Measurements from ENCODE around the gene MYOM3. TPM values are rescaled to one million over a fixed set of nuclear protein-coding genes. Genes with fewer than 3 reads are reported as not detected.

MYOM3 gene
- total RNA-seq: 440 TPM

- peak; percentile 87 for DNase-seq
Observed at GRCh38 chr1:24111996-24112779, at the start of gene MYOM3. TSS of gene MYOM3 (minus strand) at chr1:24112135. CDS start at chr1:24108636, 3,499 bp downstream.

DNA sequence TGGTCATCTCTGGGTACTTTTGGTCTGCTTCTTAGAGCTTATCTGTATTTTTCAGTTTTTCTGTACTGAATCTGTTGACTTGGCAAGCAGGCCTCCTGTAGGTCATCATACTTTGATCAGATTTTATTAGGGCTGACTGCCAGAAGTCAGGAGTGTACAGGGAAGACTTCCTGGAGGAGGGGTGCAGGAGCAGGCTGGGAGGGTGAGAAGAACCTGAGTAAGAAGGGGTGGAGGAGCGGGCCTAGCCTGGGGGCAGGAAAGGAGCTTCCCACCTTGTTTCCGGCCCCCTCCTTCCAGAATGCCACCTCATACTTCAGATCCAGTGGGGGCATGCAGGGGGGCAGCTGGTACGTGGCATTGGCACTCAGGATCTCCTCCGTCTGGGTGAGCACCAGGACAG lies 49.3 kb upstream of the MYOM3 start:
- no peak for DNase-seq

DNA sequence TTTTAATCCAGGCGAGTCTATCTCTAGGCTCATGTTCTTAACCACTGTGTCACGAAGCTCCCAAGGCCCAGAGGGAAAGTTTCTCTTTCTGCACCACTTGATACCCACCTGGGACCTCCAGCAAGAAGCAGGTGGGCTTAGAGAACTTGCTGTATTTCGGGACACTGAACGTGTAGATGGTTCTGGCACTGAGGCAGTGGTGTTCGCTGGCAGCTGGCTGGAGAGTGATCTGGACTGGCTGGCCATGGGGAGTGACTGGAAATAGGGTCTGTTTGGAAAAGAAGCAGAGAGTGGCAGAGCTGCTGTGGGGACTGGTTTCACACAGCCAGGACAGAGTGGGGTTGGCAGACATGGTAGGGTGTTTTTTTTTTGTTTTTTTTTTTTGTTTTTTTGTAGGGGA lies 47.4 kb upstream of the MYOM3 start:
- DNase-seq: no peak

GRCh38 chr1:24157918-24158481 lies 46.1 kb upstream of the MYOM3 start:
- DNase-seq: no peak

DNA sequence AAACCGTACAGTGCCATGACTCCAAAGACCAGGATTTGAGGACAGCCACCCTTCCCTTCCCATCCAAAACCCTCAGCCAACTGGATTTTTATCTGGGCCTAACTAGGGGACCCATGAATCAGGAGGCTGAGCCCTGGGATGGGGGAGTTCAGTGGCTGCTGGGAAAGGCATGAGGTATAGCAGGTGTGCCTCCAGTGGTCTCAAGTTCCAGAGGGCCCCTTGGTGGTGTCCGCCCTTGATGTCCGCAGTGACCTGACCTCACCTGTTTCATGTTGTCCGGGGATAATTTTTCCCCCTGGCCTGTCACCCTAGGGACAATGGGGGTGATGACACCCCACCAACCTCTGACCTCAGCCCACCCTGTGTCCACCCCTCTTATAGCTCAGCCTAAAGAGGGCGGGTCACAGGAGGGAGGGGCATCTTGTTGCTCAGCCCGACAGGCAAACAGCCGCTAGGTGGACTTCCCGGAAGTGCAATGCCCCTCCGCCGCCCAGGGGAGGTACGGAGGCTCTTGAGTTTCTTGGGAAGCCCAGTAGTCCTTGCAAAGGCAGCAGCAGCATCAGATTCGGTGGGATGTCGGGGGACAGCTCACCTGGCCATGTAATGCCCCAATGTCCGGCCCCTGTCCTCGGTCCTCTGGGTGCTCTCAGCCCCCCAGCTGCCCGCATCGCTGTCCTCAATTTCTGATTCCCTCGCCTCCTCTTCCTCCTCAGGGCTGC lies 44.8 kb upstream of the MYOM3 start:
- no peak for DNase-seq

GRCh38 chr1:24155011-24155782 lies 43.3 kb upstream of the MYOM3 start:
- DNase-seq: no peak

DNA sequence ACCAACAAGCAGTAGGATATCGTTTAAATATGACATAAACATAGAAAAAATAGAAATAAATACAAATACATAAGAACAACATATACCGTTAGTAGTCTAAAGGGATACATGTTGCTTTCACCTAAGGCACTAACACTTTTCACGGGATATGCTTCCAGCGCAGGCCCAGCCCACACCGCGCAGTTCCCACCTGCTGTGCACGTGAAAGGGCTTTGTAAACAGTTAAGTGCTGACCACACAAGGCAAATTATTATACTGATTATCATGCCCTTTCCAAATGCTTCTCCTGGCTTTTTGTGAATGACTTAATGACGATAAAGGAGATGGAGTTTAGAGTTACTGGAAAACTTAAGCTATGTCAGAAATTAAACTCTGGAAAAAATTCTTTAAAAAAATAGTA lies 42.3 kb upstream of the MYOM3 start:
- DNase-seq: no peak

- DNase-seq: no peak
Observed at GRCh38 chr1:24152631-24153494, 40.9 kb upstream of the MYOM3 start.

- DNase-seq: peak; percentile 56
Observed at GRCh38 chr1:24151175-24151533, 39.2 kb upstream of the MYOM3 start.

- DNase-seq: peak; percentile 92
Observed at GRCh38 chr1:24150234-24151174, 38.6 kb upstream of the MYOM3 start.

DNA sequence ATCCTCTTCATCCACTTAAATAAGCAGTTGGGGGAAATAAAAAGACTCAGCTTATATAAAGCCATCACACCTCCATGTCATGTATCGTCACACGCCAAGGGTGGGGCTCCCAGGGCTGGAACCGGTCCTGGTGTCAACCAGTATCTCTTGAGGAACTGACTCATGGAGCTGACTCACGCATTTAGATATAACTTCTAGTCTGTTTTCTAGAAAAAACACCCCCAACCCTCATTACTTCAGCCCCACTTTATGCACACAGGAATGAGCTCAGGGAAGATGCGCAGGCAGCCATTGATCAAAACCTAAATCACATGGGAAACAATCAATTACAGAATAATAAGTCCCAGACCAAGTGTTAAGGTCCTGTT lies 37.9 kb upstream of the MYOM3 start:
- DNase-seq: no peak

GRCh38 chr1:24147816-24148215 lies 35.9 kb upstream of the MYOM3 start:
- no peak for DNase-seq

DNA sequence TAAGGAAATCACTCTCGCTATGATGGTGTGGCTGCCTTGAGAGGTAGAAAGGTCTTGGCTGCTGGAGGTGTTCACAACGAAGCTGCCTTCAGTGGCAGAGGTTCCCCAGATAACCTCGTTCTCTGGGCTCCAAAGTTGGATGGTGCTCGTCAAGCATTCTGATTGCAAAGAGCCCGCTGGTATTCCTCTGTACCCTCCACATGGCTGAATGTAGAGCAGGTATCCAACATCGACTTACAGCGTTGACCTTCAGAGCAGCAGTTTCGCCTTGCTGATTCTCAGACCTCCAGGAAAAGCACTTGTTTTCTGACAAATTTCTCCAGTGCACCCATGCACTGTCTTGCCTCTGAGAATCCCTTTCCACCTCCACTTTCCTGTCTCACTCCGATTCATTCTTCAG lies 35.3 kb upstream of the MYOM3 start:
- DNase-seq: no peak

DNA sequence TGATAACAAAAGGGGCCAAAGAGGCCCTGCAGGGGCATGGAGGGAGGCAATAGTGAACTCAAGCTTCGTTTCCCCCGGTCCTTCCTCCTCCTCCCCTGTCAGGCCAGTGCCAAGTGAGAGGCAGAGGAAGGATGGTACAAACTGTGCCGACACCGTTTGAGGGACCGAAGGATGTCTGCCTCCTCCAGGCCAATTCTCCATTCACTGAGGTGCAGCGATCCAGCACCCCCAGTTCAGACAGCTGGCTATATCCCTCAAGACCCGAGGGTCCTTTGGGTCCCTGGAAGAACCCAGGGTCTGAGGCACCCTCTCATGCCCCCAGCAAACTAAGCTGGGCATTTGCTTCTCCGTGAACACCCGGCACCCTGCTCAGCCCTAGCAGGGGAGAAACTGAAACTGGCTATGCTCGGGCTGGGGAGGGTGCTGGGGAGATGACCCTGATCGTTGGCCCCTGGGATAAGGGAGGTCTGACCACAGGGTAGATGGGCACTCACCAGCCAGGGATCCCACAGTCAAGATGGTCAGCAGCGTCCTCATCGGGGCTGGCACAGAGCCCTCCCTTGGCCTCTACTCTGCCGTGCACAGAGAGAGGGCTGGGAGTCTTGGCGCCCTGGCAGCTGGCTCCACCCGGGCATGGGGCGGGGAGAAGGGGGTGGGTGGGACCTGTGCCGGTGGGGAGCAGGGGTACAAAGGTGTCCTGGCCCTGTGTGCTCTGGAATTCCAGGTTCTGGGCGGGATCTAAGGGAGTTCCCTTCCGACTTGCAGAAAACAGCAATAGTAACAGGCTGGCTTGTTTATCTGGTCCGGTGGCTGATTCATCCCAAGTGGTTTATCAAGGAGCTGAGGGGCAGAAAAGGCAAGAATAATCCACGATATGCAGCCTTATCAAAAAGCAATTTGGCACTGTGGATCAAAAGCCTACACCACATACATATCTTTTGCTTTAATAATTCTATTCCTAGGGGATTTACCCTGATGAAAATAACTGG lies 30.9 kb upstream of the MYOM3 start, which contains the start of gene IL22RA1:
TSS of gene IL22RA1 (minus strand) at position 595 of the 989 bp plus-strand sequence. CDS start at position 537, 58 bp downstream.
- DNase-seq: no peak

- no peak for DNase-seq
Observed at GRCh38 chr1:24141311-24141997, 29.5 kb upstream of the MYOM3 start.

DNA sequence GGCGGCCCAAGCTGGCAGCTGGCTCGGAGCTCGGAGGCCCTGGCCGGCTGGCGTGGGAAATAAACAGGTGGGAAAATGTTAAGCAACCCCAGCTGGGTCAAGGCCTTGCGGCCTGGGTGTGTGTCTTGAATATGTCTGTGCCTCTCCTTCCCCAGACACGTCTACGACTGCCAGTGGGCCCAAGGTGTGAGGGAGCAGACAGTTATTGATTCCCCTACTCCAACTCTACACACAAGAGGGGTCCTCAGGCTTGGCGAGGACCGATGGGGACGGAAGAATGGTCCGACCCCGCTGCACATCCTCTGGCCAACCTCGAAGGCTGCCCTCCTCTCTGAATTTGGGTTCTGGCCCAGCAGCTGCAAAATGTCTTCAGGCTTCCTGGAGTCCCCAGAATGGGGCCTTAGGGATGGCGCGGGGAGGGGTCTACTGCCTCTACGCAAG lies 28.8 kb upstream of the MYOM3 start:
- DNase-seq: no peak

DNA sequence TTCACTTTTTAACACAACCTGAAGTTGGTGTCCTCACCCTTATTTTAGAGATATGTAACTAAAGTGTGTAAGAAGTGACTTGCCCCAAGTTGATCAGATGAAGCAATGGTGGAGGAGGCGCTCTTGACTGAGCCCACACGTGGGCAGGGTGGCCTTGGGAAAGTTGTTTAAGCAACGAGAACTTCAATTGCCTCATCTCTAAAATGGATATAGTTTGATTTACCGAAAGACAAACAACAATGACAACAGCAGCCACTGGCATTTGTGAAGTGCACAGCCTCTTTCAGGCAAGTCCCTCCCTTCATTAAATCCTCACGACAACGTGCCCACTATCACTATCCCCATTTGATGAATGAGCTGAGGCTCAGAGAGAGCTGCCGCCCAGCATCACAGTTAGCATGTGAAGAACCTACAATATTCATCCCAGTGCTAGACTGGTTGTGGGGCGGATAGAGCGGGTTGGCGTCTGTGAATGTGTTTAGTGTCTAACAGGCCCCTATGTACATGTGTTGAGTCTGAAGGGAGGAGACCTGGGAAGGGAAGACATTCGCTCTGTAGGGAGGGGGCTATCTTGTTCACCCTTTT lies 28.0 kb upstream of the MYOM3 start:
- no peak for DNase-seq

GRCh38 chr1:24139222-24139489 lies 27.2 kb upstream of the MYOM3 start:
- no peak for DNase-seq
